HG03520 (cell line): ENCODE data around the gene PCED1A.
A peak's percentile ranks its signal among the peaks of the same experiment; 100 is the strongest.

Experiments
- ATAC-seq: cut with Tn5 transposase; IDR thresholded peaks from one replicate; pipeline ENCODE4 v1.9.1; 2021; ENCODE audit warnings: mild to moderate bottlenecking, moderate library complexity; ENCODE audit not compliant: unreplicated experiment

The PCED1A gene

DNA sequence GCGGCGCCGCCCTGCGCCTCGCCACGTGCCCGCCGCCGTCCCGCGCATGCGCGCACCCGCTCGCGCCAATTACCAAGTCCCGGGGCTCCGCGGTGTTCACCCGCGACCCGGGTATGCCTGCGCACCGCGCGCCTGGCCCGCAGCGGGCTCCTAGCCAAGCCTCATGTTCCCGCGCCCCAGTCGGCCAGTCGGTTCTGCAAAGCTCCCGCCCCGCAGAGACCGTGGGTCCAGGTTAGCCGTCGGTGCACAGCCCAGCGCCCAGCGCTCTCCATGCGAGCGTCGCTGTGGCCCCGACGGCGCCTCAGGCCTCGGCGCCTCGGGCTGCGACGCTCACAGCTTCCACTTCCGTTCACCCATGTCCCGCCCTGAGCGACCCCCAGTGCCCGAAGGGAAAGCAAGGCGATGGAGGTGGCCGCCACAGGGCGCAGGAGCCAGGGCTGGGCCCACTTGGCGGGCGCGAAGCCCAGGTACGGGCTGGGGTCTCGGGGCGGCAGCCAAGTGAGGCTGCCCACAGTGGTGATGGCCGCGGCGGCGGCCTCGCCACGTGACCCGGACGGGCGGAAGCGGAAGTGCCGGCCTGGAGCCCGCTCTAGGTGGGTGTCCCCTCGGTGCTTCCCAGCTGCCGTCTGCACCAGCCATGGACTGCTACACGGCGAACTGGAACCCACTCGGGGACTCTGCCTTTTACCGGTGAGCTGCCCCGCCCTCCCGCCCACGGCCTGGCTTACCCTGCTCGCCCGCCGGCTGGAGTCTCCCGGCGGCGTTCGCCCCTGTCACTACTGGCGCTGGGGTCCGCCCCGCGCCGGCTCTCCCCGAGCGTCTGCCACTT is at the start of gene PCED1A, which contains the start of gene VPS16:
Gene PCED1A, minus strand, starts transcription at position 518 of the 829 bp plus-strand sequence. CDS start 743 bp downstream, outside the sequence.
Gene VPS16, plus strand, starts transcription at position 608 of the 829 bp plus-strand sequence. Its CDS starts 30 bp downstream, at position 638.
- peak; percentile 87 for ATAC-seq

GRCh38 chr20:2889797-2890196 is 49.3 kb upstream of the PCED1A start:
- no peak for ATAC-seq

- no peak for ATAC-seq
Observed at GRCh38 chr20:2889209-2889608, 48.8 kb upstream of the PCED1A start.

GRCh38 chr20:2888224-2888955 is 47.9 kb upstream of the PCED1A start:
- no peak for ATAC-seq

- no peak for ATAC-seq
Observed at GRCh38 chr20:2887715-2888114, 47.3 kb upstream of the PCED1A start.

GRCh38 chr20:2883726-2884637 is 43.5 kb upstream of the PCED1A start:
- no peak for ATAC-seq

DNA sequence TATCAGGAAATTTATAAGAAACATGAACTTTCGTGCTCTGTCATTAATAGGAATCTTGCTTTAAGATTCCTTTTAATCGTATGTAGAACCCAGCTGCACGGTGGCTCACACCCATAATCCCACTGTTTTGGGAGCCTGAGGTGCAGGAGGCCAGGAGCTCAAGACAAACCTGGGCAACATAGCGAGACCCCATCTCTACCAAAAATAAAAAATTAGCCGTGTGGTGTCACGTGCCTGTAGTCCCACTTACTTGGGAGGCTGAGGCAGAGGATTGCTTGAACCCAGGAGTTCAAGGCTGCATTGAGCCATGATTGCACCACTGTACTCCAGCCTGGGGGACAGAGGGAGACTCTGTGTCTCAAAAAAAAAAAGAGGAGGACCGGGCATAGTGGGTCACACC is 40.2 kb upstream of the PCED1A start:
- no peak for ATAC-seq

GRCh38 chr20:2879146-2879545 is 38.7 kb upstream of the PCED1A start:
- ATAC-seq = no peak

- no peak for ATAC-seq
Observed at GRCh38 chr20:2878515-2878914, 38.1 kb upstream of the PCED1A start.

DNA sequence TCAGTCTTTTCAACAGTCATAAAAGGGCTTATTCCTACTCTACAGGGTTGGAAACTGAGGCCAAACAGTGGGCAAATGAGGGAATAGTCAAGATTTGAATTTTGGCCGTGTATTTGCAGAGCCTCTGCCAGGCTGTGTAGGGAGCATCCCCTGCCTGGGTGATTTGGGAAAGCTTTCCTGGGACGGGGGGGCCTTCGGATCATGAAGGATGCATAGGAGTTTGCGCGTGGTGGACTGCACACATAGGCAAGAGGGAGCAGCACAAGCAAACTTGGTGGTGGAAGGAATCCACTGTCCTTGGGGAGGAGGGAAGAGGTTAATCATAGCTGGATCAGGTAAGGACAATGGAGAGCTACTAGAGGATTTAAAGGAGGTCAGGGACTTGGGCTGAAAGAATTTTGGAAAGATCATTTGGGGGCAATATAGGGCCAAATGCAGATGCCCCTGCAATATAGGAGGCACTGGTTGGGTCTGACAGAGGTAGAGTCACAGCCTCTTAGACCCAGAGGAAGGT is 35.3 kb upstream of the PCED1A start:
- no peak for ATAC-seq

- no peak for ATAC-seq
Observed at GRCh38 chr20:2874456-2874855, 34.0 kb upstream of the PCED1A start.

GRCh38 chr20:2873747-2874041 is 33.2 kb upstream of the PCED1A start:
- no peak for ATAC-seq

- peak; percentile 86 for ATAC-seq
Observed at GRCh38 chr20:2873010-2873746, 32.7 kb upstream of the PCED1A start, which contains the start of gene PTPRA. TSS of gene PTPRA (plus strand) at chr20:2873481. CDS start at chr20:2964278, 90,797 bp downstream.

GRCh38 chr20:2872459-2873009 is 32.1 kb upstream of the PCED1A start:
- ATAC-seq = no peak

- no peak for ATAC-seq
Observed at GRCh38 chr20:2871661-2872458, 31.4 kb upstream of the PCED1A start.

DNA sequence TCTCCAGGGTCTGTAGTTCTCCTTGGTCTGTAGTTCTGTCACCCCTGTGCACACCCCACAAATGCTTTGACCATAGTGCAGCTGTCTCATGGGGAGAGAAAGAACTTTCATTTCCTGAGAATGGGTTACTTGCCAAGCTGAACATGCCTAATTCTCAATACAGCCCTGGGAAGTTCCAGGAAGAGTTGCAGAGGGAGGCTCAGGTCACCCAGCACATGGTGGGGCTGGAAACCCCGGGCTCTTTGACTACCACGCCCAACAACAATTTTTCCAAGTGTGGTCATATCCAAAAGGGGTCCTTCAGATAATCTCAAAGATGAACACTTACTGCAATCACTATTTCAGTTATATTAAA is 30.6 kb upstream of the PCED1A start:
- ATAC-seq = no peak

DNA sequence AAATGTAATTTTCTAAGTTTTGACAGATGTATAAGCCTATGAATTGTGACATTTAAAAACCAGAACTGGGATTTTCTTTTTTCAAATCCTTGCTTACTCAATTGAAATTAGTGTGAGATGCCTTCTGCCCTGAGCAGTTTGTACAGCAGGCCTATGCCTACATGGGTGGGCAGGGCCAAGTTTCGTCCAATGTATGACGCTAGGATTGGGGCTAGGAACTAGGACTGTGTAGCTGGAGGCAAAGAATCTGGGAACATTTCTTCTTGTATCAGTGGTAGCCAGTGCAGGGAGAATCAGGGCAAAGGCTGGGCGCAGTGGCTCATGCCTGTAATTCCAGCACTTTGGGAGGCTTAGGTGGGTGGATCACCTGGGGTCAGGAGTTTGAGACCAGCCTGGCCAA is 28.9 kb upstream of the PCED1A start:
- ATAC-seq = no peak

DNA sequence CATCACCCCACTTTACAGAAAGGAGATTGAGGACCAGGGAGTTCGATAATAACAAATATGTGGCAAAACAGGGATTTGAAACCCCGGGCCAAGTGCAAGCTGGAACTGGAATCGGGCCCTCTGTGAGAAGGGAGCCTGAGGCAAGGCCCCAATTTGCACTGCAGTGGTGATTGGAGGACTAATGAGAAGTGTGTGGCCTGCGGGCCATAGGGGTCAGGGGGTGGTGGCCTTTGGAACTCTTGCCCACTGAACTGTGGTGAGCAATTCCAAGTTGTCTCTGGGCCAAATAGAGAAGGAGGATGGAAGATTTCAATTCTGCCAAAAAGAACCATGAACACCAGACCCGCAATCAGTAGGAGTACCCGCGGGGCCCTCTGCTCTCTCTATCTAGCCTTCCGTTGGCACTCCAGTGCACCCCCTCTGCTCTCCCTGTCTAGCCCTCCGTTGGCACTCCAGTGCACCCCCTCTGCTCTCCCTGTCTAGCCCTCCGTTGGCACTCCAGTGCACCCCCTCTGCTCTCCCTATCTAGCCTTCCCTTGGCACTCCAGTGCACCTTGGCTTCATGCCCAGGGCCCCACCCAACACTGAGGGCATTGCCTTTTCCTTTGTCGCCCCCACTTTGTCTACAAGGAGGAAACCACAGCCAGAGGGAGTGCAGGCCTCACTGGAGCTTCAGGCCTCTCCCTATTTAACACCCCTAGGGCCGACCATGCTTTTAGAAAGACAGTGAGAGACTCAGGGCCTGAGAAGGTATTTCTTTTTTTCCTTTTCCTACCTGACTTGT is 26.8 kb upstream of the PCED1A start:
- no peak for ATAC-seq
